ENCODE results near the gene FAM110A.
"Not testable (repeated sequence)": the region's sequence is repeated elsewhere in the genome, so short reads cannot be mapped to it uniquely, and the experiment has no call there.

GRCh38 chr20:892371-892770 is 58.9 kb downstream of the FAM110A start:
- TF ChIP-seq, protein P1, sequence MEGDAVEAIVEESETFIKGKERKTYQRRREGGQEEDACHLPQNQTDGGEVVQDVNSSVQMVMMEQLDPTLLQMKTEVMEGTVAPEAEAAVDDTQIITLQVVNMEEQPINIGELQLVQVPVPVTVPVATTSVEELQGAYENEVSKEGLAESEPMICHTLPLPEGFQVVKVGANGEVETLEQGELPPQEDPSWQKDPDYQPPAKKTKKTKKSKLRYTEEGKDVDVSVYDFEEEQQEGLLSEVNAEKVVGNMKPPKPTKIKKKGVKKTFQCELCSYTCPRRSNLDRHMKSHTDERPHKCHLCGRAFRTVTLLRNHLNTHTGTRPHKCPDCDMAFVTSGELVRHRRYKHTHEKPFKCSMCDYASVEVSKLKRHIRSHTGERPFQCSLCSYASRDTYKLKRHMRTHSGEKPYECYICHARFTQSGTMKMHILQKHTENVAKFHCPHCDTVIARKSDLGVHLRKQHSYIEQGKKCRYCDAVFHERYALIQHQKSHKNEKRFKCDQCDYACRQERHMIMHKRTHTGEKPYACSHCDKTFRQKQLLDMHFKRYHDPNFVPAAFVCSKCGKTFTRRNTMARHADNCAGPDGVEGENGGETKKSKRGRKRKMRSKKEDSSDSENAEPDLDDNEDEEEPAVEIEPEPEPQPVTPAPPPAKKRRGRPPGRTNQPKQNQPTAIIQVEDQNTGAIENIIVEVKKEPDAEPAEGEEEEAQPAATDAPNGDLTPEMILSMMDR (conservative IDR thresholded peaks at IDR 0.05; ENCODE audit: low read depth, low read length), result not testable (repeated sequence)
- TF ChIP-seq EZH2 (IDR thresholded peaks at IDR 0.05; ENCODE audit: borderline replicate concordance, low read depth, low read length, poor library complexity, severe bottlenecking), result not testable (repeated sequence)

All from A673 (cell line).